Measurements from ENCODE around the gene PIP5KL1.

The PIP5KL1 gene, protein sequence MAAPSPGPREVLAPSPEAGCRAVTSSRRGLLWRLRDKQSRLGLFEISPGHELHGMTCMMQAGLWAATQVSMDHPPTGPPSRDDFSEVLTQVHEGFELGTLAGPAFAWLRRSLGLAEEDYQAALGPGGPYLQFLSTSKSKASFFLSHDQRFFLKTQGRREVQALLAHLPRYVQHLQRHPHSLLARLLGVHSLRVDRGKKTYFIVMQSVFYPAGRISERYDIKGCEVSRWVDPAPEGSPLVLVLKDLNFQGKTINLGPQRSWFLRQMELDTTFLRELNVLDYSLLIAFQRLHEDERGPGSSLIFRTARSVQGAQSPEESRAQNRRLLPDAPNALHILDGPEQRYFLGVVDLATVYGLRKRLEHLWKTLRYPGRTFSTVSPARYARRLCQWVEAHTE
- 0.11 to 2.4 (median 0.30) reads per million in 17 experiments for total RNA-seq

- DNase-seq: peak; percentile 69 to 89 (median 78)
These were observed at the start of gene PIP5KL1 for GRCh38 chr9:127930231-127931091. PIP5KL1 (minus strand) TSS chr9:127930777; CDS start chr9:127930752, 25 bp downstream.

GRCh38 chr9:127980060-127980705 is 49.6 kb upstream of the PIP5KL1 start:
- DNase-seq: peak in 3 of 4 experiments; percentile 15 to 54 (median 43)

DNA sequence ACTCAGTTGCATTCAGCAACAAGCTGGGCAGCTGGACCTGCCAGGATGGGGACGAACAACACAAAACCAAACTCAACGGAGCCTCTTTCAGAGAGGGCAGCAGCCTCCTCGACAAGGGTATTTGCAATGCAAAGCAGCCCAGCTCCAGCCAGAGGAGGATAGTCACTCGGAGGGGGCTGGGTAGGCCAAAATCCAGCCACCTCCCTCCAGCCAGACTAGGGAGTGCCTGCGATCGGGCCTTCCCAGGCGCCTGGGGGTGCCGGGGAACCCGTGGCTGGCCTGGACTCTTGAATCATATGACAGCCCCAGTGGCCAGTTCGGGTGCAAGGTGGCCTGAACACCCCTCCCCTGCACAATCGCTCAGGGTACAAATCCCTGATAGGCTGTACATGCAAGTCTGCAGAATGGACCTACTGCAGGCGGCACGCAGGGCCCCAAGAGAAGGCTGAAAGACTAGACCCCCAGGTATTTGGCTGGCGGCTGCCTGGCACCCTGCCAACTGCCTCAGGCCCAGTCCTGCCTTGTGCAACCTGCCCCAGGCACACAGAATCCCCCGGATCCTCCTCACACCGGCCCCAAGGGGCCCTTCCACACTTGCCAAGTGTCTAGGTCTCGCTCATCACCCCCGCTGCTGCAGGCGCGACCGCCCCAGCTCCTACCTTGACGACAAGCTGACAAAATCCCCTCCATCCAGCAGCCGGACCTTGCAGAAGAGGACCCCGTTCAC is 48.9 kb upstream of the PIP5KL1 start:
- peak in 1 of 4 experiments; percentile 23 for DNase-seq

GRCh38 chr9:127979015-127979332 is 48.4 kb upstream of the PIP5KL1 start:
- no peak for DNase-seq

- DNase-seq: peak; percentile 53 to 80 (median 78)
These were observed 47.5 kb upstream of the PIP5KL1 start for GRCh38 chr9:127977884-127978647.

DNA sequence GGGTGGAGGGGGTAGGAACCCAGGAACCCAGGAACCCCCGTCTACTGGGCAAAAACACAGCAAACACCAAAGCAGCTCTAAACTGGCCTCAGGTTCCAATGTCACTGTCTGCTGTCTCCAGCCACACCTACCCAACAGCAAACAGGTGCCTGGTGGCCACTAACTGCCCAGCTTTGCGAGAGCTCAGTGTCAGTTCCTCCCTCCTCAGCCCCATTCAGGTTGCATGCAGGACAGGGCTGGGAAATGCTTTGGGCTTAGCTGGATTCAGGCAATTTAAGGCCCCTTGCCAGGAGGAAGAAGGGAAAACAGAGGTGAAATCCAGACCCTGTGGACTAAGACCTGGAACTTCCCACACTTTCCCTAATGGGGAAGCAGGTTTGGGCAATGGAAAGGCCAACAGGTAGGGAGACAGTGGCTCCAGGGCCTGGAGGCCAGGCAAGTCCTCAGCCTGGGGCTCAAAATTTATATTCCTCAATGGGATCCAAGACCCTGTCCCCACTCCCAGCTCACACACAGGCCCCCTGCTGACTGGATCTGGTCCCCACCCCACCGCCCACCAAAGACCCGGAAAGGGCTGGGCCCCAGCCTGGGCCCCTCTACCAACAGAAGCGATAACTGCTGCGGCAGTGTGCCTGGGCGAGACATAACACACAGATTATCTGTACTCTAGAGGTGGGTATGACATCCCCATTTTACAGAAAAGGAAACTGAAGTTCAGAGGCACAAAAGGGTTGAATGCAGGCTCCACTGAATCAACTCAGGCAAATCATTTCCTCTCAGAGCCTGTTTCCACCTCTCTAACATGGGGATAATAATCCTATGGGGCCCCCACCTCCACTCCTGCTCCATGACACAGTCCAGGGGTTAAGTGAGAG is 46.7 kb upstream of the PIP5KL1 start:
- no peak for DNase-seq

DNA sequence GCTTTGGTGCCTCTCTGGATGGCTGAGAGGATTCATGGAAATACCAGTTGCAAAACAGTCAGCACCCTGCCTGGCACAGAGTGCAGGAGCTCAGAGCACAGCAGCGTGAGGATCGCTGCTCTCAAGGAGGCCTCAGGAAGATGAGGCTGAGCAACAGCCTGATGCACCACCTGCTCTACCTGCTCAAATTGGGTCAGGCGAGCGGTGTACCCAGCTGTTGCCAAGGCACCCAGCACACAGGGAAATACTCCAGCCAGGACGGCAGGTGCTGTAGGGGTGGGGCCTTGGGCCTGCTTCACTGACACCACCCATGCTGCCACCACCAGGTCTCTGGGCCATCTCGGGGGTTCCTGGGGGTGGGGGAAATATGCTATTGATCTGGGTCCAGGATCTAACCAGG is 45.9 kb upstream of the PIP5KL1 start:
- no peak for DNase-seq

DNA sequence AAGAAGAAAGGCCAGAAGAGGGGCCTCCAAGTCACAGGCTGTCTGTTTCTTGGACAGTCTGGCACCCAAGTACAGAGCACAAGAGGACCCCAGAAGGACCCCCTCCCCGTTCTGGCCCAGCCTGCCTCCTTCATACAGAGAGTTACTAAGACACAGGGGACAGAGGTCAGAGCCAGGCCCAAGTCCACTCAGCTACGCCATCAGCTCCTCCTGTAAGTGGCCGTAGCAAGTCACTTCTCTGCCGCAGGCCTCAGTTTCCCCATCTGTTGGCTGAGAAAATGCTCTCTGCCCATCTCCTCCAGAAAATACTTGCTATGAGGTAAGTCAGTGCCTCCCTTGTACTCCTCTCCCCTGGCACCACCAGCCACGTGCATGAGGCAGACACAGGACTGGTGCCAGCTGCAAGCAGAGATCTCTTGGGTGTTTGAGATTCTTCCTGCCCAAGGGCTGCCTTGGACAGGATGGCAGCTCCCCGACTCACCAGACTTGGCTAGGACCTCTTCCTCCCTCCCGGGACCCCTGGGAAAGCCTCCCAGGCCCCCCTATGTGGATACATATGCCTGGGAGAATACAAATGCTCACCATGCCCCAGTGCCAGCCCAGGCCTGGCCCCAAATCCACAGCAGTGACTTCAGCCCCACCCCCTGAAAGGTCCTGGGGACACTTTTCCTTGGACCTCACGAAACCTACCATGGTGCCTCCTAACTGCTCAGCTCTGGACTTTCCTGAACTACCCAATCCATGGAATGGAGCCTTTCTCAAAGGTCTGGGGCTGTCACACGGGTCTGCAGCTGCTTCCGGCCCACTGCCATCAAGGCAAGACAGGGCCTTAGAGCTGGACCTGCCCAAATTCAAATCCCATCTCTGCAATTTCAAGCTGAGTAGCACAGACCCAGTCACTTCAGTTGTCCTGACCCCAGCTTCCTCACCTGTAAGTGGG is 45.1 kb upstream of the PIP5KL1 start:
- no peak for DNase-seq

- no peak for DNase-seq
These were observed 44.2 kb upstream of the PIP5KL1 start for GRCh38 chr9:127974769-127975261.

DNA sequence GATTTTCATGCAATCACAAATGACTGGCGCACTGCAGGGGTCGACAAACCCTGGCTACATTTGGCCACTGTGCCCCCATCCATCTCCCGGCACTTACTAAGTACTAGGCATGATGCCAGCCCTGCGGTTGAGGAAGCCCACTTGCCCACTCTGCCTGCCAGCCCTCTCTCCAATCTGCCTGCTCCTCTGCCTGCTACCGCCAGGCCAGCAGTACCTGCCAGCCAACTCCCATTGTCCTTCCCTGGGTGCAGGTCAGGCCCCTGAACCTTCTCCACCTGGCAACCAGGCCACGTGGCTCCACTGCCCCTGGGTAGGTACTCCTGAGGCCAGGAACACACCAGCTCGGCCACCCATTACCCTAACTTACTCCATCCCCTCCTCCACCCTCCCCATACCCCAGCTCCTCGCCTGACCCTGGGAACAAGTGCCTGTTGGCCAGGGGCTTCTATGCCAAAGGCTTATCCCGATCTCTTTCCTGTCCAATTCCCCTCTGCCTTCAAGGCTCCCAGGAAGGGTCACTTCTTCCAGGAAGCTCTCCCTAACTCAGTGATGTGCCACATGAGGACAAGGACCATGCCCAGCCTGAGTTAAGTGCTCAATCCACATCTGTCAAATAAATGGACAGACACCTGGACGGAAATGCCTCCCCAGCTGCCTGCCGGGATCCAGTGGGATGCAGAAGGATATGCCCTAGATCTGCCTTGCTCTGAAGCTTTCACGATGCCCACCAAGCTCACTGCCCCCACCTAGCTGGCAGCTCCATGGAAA is 43.6 kb upstream of the PIP5KL1 start:
- no peak for DNase-seq

GRCh38 chr9:127973169-127974000 is 42.8 kb upstream of the PIP5KL1 start:
- no peak for DNase-seq

GRCh38 chr9:127972236-127972871 is 41.8 kb upstream of the PIP5KL1 start:
- no peak for DNase-seq

DNA sequence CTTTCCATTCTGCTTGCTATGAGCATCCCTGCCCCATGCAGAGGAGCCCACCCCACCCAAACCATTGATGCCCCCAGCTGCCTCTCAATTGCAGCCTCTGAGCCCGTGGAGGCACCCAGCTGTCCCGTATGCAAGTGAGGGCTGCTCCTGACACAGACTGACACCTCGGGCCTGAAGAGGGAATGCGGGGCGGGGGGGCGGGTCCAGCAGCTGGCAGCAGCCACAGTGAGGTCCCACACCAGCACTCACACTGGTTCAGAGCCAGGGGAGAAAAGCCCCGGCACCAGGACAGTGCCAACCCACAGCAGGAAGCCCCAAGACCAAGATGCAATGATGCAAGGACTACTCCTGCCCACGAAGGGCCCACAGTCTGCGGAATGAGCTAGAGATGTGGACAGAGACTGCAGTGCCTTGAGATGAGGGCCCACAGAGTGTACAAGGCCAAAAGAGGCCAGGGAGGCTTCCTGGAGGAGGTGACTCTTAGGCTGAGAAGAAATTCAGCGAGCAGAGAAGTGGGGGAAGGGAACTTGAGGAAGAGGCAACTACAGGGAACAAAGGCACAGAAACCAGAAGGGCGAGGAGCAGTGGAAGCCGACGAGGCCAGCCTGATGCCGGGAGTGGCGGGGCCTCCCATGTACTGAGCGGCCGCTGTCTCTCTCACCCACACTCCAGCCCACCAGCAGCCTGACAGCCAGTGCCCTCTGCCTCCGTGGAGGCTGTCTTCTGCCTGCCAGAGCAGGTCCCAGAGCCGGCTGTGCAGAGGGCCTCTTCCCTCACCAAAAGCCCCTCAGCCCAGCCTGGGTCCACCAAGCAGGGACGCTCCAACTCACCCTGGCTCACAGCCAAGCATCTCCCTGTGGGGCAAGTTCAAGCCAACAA is 41.0 kb upstream of the PIP5KL1 start:
- DNase-seq: peak; percentile 58 to 82 (median 78)

GRCh38 chr9:127970401-127971313 is 40.1 kb upstream of the PIP5KL1 start:
- DNase-seq: no peak

All from suppressor macrophage (primary cell).